Mucosa of descending colon (tissue), 3 donors: ENCODE results near the gene PIAS2. TPM values are rescaled to one million over a fixed set of nuclear protein-coding genes. Genes with fewer than 3 reads are reported as not detected.

ENCODE experiments used
- ATAC-seq: fragments of 200-7000 bp; cut with Tn5 transposase; one replicate; pipeline ENCODE4 v1.9.1; 2020; ENCODE audit warnings: mild to moderate bottlenecking, moderate library complexity
- DNase-seq, 3 donors: peaks; one replicate each; pipeline ENCODE4 v3.0.0-alpha.2; 2020
- H3K36me3 ChIP-seq: fragments of 200-600 bp; one replicate; pipeline ENCODE4 v1.8.0; 2021; ENCODE audit warnings: low read depth, mild to moderate bottlenecking
- H3K4me1 ChIP-seq: fragments of 200-600 bp; one replicate; pipeline ENCODE4 v1.8.0; 2021; ENCODE audit warnings: low read depth, mild to moderate bottlenecking
- H3K4me3 ChIP-seq: fragments of 200-600 bp; one replicate; pipeline ENCODE4 v1.8.0; 2021; ENCODE audit warnings: mild to moderate bottlenecking
- H3K9me3 ChIP-seq: fragments of 200-600 bp; one replicate; pipeline ENCODE4 v1.8.0; 2021; ENCODE audit warnings: mild to moderate bottlenecking
- CTCF ChIP-seq: fragments of 200-600 bp; IDR thresholded peaks from one replicate; pipeline ENCODE4 v1.8.0; 2022; ENCODE audit warnings: antibody characterized with exemption, mild to moderate bottlenecking
- intact Hi-C, 2 donors: fragments of 100-400 bp; cut with DNase I in 1 of 2; cut with micrococcal nuclease in 1 of 2; formaldehyde crosslinking; loops; one replicate each; pipeline versions ENCODE4 v1.11.0 to v1.11.1; 2022; cut with DNase I, micrococcal nuclease
- total RNA-seq, 3 donors: library from RNA; stranded (reverse); fragmentation: NEBNext Ultra II Directional in 2 of 3; extraction: Animal tissue kit (Norgen Biotek cat#: 25700) in 2 of 3; gene quantifications; one replicate each; pipeline versions ENCODE4 v1.2.1 to v1.2.4, GENCODE V29; 2021 to 2023
- donor health status: DM: no; HTN: no; CAD: no; lungs with moderate emphysema.
- donor health status: DM: no; HTN: no; CAD: no.
- donor health status: DM: no; HTN: yes; CAD: no.

The PIAS2 gene
- total RNA-seq, 3 donors from 2014 or later = 31.2 to 56.7 (median 33.5) TPM

GRCh38 chr18:46787674-46788073, 129.6 kb downstream of the PIAS2 start:
- DNase-seq = no peak
- no peaks in the 10 kb centered on the region for H3K9me3 ChIP-seq

GRCh38 chr18:46772357-46772756, 144.9 kb downstream of the PIAS2 start:
- H3K4me3 ChIP-seq = no peak overlapping the region
- intact Hi-C loops = no loop called here
- TF ChIP-seq CTCF = no peak
- DNase-seq (no peak), ATAC-seq (no peak)
- no peaks in the 10 kb centered on the region for H3K36me3 ChIP-seq
- H3K9me3 ChIP-seq = no peaks in the 10 kb centered on the region
- H3K4me1 ChIP-seq = no peaks in the 10 kb centered on the region

More at GRCh38 chr18:46787674-46788073, 129.6 kb downstream of the PIAS2 start:
- H3K36me3 ChIP-seq = no peaks in the 10 kb centered on the region
- no peaks in the 10 kb centered on the region for H3K4me1 ChIP-seq
- H3K4me3 ChIP-seq = no peak overlapping the region
- no peak for ATAC-seq
- intact Hi-C loops = no loop called here
- TF ChIP-seq CTCF = no peak

- ATAC-seq (no peak), DNase-seq (no peak)
- Histone ChIP-seq H3K4me3 (no peak overlapping the region), H3K36me3 (no peaks in the 10 kb centered on the region), H3K4me1 (no peaks in the 10 kb centered on the region), H3K9me3 (no peaks in the 10 kb centered on the region)
- no peak for TF ChIP-seq CTCF
- intact Hi-C loops = no loop called here
These were observed 146.2 kb downstream of the PIAS2 start for GRCh38 chr18:46771141-46771540.

- no peaks in the 10 kb centered on the region for H3K9me3 ChIP-seq
- no peaks in the 10 kb centered on the region for H3K4me1 ChIP-seq
- TF ChIP-seq CTCF = no peak
- no peak overlapping the region for H3K4me3 ChIP-seq
- DNase-seq (no peak), ATAC-seq (no peak)
- H3K36me3 ChIP-seq = no peaks in the 10 kb centered on the region
- intact Hi-C loops = no loop called here
These were observed 146.6 kb downstream of the PIAS2 start for GRCh38 chr18:46770708-46771107.

DNA sequence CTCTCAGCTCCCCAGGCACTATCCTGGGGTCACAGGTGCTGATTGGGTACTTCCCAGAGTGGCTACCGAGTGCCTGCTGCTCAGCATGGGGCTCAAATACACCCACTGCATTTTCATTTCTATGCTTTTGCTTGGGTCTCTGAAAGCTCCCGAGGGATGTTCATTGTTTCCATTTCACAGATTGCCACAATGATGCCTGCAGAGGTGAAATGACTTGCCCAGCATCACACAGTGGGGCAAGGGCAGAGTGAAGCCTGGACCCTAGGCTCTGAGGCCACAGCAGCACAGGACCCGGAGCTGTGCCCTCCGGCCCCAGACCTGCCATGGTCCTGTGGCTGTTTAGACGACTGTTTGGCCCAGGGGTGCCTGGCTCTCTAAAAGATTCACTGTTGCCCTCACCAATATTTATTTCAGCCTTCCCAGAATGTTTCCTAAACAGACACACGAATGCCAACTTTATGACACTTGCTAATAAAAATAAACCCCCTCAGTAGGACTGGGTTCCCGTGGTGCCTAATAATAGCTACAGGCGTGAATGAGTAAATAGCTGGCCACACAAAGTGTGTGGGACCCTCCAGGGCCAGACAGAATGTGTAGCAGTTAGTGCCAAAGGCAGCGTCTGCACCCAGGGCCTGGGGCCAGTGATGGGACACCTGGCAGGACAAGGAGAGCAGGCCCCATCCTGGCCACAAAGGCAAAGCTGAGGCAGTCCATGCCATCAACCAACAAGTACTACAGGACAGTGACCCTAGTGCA, 149.0 kb downstream of the PIAS2 start:
- H3K4me1 ChIP-seq = no peaks in the 10 kb centered on the region
- no peaks in the 10 kb centered on the region for H3K36me3 ChIP-seq
- DNase-seq (no peak), ATAC-seq (no peak)
- no peak for TF ChIP-seq CTCF
- no peaks in the 10 kb centered on the region for H3K9me3 ChIP-seq
- H3K4me3 ChIP-seq = no peak overlapping the region
- intact Hi-C loops = no loop called here

DNA sequence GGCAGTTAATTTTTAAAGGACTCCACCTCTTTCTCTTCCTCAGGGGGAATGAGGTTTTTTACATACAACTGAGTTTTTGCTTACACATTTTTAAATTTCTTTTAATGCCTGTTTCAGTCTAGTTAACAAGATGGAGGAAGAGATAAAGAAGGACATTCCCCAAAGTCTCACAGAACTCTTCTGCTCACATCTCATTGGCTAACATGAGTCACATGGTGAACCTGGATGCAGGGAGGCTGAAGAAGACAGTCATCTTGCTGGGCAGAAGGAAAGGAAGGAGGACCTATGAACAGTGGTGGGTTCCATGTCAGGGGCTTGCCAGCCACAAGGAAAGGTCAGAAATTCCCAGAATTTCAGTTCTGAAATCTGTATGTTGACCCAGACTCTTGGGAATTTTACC, 150.1 kb downstream of the PIAS2 start:
- H3K4me1 ChIP-seq = no peaks in the 10 kb centered on the region
- intact Hi-C loops = no loop called here
- H3K9me3 ChIP-seq = no peaks in the 10 kb centered on the region
- no peak for DNase-seq
- H3K4me3 ChIP-seq = no peak overlapping the region
- no peak for TF ChIP-seq CTCF
- no peaks in the 10 kb centered on the region for H3K36me3 ChIP-seq
- no peak for ATAC-seq
